Measurements from ENCODE around the gene PSME3. TPM values are rescaled to one million over a fixed set of nuclear protein-coding genes. Genes with fewer than 3 reads are reported as not detected.

The PSME3 gene
- total and polyA plus RNA-seq, 2 of the 13 experiments (the other 11 are each of a cell fraction or from before 2014, with no cell fraction given) = 66.3 to 135 TPM

GRCh38 chr17:42784811-42785592 is 48.2 kb upstream of the PSME3 start (continued):
- TF ChIP-seq ARHGAP35 (CRISPR knock-in tag; IDR thresholded peaks at IDR 0.05; ENCODE audit: borderline replicate concordance) (no peak), ZNF205 (CRISPR knock-in tag; IDR thresholded peaks at IDR 0.05) (no peak), ZNF275 (CRISPR knock-in tag; IDR thresholded peaks at IDR 0.05; ENCODE audit: borderline replicate concordance) (no peak), NFATC3 (CRISPR knock-in tag; IDR thresholded peaks at IDR 0.05) (no peak), EEA1 (CRISPR knock-in tag; IDR thresholded peaks at IDR 0.05; ENCODE audit: borderline replicate concordance) (no peak), YY1 (IDR thresholded peaks at IDR 0.05; ENCODE audit: insufficient read depth, insufficient replicate concordance, low read depth, low read length) (no peak), THRA (CRISPR knock-in tag; IDR thresholded peaks at IDR 0.05; ENCODE audit: borderline replicate concordance) (no peak), ZNF766 (CRISPR knock-in tag; IDR thresholded peaks at IDR 0.05; ENCODE audit: borderline replicate concordance) (no peak), ZBTB10 (CRISPR knock-in tag; IDR thresholded peaks at IDR 0.05; ENCODE audit: borderline replicate concordance) (no peak), POLR2AphosphoS5 (IDR thresholded peaks at IDR 0.05; ENCODE audit: low read depth, low read length) (no peak), NR2F2 (IDR thresholded peaks at IDR 0.05; ENCODE audit: borderline replicate concordance, low read depth) (no peak), ELF4 (CRISPR knock-in tag; IDR thresholded peaks at IDR 0.05; ENCODE audit: borderline replicate concordance) (no peak), SRSF4 (IDR thresholded peaks at IDR 0.05; ENCODE audit: low read depth, low read length, poor library complexity, severe bottlenecking) (no peak), ATF5 (CRISPR knock-in tag; IDR thresholded peaks at IDR 0.05; ENCODE audit: low read depth) (no peak), ZNF30 (CRISPR knock-in tag; IDR thresholded peaks at IDR 0.05) (no peak), ZNF776 (CRISPR knock-in tag; IDR thresholded peaks at IDR 0.05) (peak; percentile 51; the same call in 1 of the 2 replicates), JUND (CRISPR knock-in tag; IDR thresholded peaks at IDR 0.05) (no peak), ZNF839 (CRISPR knock-in tag; IDR thresholded peaks at IDR 0.05; ENCODE audit: borderline replicate concordance) (no peak), RXRA (CRISPR knock-in tag; IDR thresholded peaks at IDR 0.05) (no peak), AGO2 (optimal IDR thresholded peaks at IDR 0.05; ENCODE audit: low read depth, low read length) (peak; percentile 98)

All from HepG2 (cell line).